Activated CD4-positive, alpha-beta T cell treated with anti-CD3 and anti-CD28 coated beads, Interleukin-2, amount 10 ng/mL, durations not matched to agents 7 days and 5 days (primary cell): Measurements from ENCODE around the gene LPGAT1. TPM values are rescaled to one million over a fixed set of nuclear protein-coding genes. Genes with fewer than 3 reads are reported as not detected.

ENCODE experiments used
- CTCF ChIA-PET: fragments of 350-600 bp; sonication (Branson Sonifier 250); formaldehyde crosslinking; loops from one replicate; lab custom pipeline; 2021; ENCODE audit warnings: antibody characterized with exemption; lab: Charles Lee
- POLR2A ChIA-PET: fragments of 350-600 bp; sonication (Branson Sonifier 250); formaldehyde crosslinking; loops from one replicate; lab custom pipeline; 2021; ENCODE audit warnings: antibody characterized with exemption; lab: Charles Lee
- DNase-seq: peaks from one replicate; pipeline ENCODE4 v3.0.0-alpha.2; 2020
- H3K27ac Mint-ChIP-seq: one replicate; pipeline ENCODE4 v1.8.0; 2021; ENCODE audit warnings: mild to moderate bottlenecking, moderate library complexity, mixed read lengths
- H3K27me3 Mint-ChIP-seq: one replicate; pipeline ENCODE4 v1.8.0; 2021; ENCODE audit warnings: mixed read lengths
- H3K36me3 Mint-ChIP-seq: one replicate; pipeline ENCODE4 v1.8.0; 2021; ENCODE audit warnings: low read depth, mixed read lengths
- H3K4me1 Mint-ChIP-seq: one replicate; pipeline ENCODE4 v1.8.0; 2021; ENCODE audit warnings: mixed read lengths
- H3K4me3 Mint-ChIP-seq: one replicate; pipeline ENCODE4 v1.8.0; 2021; ENCODE audit warnings: mild to moderate bottlenecking, moderate library complexity, mixed read lengths
- H3K9me3 Mint-ChIP-seq: one replicate; pipeline ENCODE4 v1.8.0; 2021; ENCODE audit warnings: mixed read lengths
- total RNA-seq, 2 experiments: library from RNA; stranded (reverse); gene quantifications; one replicate each; pipeline ENCODE4 v1.2.3, GENCODE V29; 2021

LPGAT1 gene
- total RNA-seq, 2 experiments from 2014 or later, result 76.0 to 82.9 TPM

DNA sequence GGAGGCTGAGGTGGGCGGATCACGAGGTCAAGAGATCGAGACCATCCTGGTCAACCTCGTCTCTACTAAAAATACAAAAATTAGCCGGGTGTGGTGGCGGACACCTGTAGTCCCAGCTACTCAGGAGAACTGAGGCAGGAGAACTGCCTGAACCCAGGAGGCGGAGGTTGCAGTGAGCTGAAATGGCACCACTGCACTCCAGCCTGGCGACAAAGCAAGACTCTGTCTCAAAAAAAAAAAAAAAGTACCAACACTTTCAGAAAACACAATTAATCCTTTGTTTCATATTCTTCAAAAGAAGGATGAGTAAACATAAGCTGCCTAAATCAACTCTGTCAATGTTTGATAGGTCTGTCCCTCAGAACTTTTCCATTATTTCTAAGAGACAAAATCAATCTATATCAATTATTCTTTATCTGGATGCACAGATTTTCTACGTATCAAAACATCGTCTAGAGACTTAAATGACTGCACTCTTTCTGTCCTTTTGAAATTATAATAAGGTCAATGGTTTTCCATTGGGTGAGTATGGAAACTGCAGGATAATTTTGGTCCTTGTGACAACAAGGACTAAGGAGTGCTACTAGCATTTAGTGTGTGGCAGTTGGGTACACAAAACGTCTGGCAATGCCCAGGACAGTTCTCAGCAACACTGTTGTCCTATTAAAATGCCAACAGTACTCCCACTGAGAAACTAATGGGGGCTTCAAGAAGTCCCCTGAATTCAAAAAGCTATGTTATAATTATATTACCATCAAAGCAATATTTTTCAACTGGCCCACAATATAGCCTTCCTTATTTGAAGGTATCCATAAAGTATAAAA lies 40.7 kb downstream of the LPGAT1 start:
- ChIA-PET CTCF (interaction anchor here (0.6 to 1.8 kb wide), 3 partner anchors 8 to 668 kb away, joined by 4 to 6 read pairs (median 5); no protein-coding TSS in a partner anchor), POLR2A (no interaction called here)
- Mint-ChIP-seq H3K4me3 (no peak overlapping the region), H3K4me1 (peaks cover 2% of the 10 kb centered on the region), H3K27me3 (no peaks in the 10 kb centered on the region), H3K27ac (no peak overlapping the region), H3K36me3 (peaks cover 23% of the 10 kb centered on the region), H3K9me3 (no peaks in the 10 kb centered on the region)
- no peak for DNase-seq

DNA sequence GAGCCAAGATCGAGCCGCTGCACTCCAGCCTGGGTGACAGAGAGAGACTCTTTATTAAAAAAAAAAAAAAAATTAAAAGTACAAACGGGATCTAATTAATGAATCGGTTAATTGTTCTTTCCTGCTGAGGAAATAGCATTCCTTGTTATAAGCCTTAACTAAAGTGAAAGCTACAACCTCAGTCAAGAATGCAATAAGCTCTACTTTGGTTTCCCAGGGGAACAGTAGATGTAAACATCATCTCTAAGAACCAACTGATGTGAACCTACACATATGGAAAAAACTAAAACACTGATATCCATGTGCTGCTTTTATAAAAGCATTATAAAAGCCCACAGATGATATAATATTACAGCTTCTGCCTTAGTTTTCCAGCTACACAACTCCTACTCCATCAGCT lies 41.9 kb downstream of the LPGAT1 start:
- Mint-ChIP-seq H3K36me3 (peaks cover 28% of the 10 kb centered on the region), H3K27me3 (no peaks in the 10 kb centered on the region), H3K4me1 (peaks cover 6% of the 10 kb centered on the region), H3K9me3 (no peaks in the 10 kb centered on the region), H3K27ac (no peak overlapping the region), H3K4me3 (no peak overlapping the region)
- ChIA-PET CTCF (interaction anchor here (0.7 to 1.8 kb wide), 3 partner anchors 9 to 12 kb away, joined by 3 to 6 read pairs (median 5); no protein-coding TSS in a partner anchor), POLR2A (no interaction called here)
- no peak for DNase-seq

DNA sequence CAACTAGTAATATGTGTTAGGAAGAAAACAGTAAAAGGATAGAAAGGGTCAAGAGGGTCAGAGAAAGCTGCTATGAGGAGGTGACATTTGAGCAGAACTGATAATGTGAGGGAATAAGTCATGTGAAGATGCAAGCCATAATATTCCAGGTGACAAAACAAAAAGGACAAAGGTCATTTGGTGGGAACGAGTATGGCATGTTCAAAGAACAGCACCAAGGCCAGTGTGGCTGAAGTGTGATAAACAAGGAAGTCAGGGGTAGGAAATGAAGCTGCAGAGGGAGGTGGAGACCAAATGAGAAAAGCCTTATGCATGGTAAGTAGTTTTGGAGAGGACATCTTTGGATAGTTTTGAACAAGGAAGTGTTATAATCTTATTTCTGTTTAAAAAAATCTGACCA lies 46.7 kb downstream of the LPGAT1 start:
- no peak for DNase-seq
- H3K27ac Mint-ChIP-seq, result no peak overlapping the region
- no peak overlapping the region for H3K4me3 Mint-ChIP-seq
- CTCF ChIA-PET, result no interaction called here
- H3K36me3 Mint-ChIP-seq, result peaks cover 18% of the 10 kb centered on the region
- H3K4me1 Mint-ChIP-seq, result peaks cover 6% of the 10 kb centered on the region
- POLR2A ChIA-PET, result interaction anchor here (0.6 kb wide), 1 partner anchor 20 kb away, joined by 9 read pairs; no protein-coding TSS in a partner anchor
- H3K27me3 Mint-ChIP-seq, result no peaks in the 10 kb centered on the region
- H3K9me3 Mint-ChIP-seq, result no peaks in the 10 kb centered on the region

DNA sequence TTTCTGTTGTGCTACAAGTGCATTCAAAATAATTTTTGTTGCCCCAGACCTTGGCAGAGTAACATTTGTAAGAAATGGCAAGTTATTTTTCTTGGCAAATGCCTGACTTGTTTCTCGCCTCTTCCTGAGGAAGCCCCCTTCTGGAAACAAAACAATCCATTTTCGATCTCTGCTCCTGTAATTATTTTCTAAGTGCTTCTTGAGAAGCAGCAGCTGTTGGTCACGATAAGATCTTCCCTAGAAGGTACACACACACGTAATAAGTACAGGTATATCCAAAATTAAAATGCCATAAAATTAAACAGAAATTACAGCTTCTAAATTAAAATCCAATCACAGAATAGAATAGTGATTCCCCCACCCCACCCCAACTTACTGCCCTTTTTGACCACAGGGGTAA lies 47.3 kb downstream of the LPGAT1 start:
- H3K9me3 Mint-ChIP-seq, result no peaks in the 10 kb centered on the region
- ChIA-PET POLR2A (no interaction called here), CTCF (no interaction called here)
- no peak overlapping the region for H3K4me3 Mint-ChIP-seq
- DNase-seq, result no peak
- no peak overlapping the region for H3K27ac Mint-ChIP-seq
- peaks cover 23% of the 10 kb centered on the region for H3K36me3 Mint-ChIP-seq
- H3K27me3 Mint-ChIP-seq, result no peaks in the 10 kb centered on the region
- H3K4me1 Mint-ChIP-seq, result peaks cover 6% of the 10 kb centered on the region

DNA sequence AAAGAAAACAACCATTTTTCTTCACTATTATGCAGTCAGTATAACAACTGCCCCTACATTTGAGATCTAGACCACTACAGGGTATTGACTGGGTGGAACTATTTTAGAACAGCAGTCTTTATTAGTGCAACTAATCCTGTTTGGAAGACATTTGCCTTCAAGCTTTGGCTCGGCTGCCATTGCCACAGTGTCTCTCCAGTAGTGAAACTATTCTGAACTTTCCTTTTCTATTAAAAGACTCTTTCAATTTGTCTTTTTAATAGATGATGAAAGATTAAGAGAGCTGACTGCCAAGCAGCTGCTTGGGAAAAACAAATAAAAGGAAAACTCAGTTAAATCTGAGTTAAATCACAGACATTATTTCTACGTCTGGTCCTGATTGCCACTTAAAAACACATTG lies 49.3 kb downstream of the LPGAT1 start:
- Mint-ChIP-seq H3K9me3 (no peaks in the 10 kb centered on the region), H3K27ac (no peak overlapping the region), H3K36me3 (peaks cover 28% of the 10 kb centered on the region), H3K4me3 (no peak overlapping the region), H3K4me1 (peaks cover 6% of the 10 kb centered on the region), H3K27me3 (no peaks in the 10 kb centered on the region)
- no peak for DNase-seq
- POLR2A ChIA-PET, result no interaction called here
- CTCF ChIA-PET, result no interaction called here

DNA sequence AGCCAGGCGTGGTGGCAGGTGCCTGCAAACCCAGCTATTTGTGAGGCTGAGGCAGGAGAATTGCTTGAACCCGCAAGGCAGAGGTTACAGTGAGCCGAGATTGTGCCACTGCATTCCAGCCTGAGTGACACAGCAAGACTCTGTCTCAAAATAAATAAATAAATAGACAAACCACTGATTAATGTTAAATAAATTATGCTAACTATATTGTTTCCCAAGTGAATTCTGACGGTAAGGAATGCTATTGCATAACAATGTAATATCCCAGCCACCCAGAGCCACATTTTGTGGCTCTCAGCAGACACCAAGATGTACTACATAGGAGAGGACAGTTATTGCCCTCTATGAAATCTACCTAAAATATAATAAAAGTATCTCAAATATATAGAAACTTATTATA lies 55.4 kb downstream of the LPGAT1 start:
- H3K27ac Mint-ChIP-seq, result no peak overlapping the region
- no peak overlapping the region for H3K4me3 Mint-ChIP-seq
- CTCF ChIA-PET, result no interaction called here
- DNase-seq, result no peak
- peaks cover 22% of the 10 kb centered on the region for H3K36me3 Mint-ChIP-seq
- H3K27me3 Mint-ChIP-seq, result no peaks in the 10 kb centered on the region
- H3K4me1 Mint-ChIP-seq, result no peaks in the 10 kb centered on the region
- POLR2A ChIA-PET, result no interaction called here
- no peaks in the 10 kb centered on the region for H3K9me3 Mint-ChIP-seq

DNA sequence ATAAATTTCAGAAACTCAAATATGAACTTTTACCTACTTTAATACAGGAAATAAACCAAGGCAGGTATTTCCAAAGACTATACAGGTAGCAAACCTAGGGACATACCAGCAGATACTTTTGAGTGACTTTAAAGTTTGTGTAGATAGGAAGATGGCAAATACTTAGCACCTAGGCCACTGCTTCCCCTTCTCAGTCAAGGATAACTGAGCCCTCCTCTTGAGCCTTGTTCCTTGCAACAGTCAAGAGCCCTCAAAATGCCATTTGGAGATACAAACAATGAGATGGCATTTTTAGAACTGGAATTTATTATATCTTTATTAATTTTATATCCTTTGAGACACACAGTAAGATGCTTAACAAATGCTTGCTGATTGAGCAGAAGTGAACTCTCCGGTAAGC lies 65.9 kb downstream of the LPGAT1 start:
- Mint-ChIP-seq H3K4me3 (no peak overlapping the region), H3K36me3 (peaks cover 36% of the 10 kb centered on the region), H3K27ac (no peak overlapping the region), H3K27me3 (no peaks in the 10 kb centered on the region), H3K9me3 (no peaks in the 10 kb centered on the region), H3K4me1 (no peaks in the 10 kb centered on the region)
- ChIA-PET POLR2A (no interaction called here), CTCF (no interaction called here)
- DNase-seq, result no peak

DNA sequence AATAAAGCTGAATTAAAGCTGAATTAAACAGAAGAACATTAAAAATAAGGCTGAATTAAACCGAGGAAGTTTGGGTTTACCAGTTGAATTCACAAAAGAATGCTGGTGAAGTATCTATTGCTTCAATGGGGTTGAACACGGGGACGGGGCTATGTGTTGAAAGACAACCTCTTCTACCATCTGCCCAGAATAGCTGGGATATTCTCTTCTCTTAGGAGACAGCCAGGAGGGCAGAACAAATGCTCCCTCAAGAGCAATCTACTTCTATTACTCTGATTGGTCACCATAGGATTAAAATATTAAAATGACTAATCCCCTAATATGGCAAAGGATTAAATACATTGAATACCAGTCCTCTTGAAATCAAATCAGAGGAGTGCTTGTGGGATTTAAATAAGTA lies 68.4 kb downstream of the LPGAT1 start:
- ChIA-PET POLR2A (no interaction called here), CTCF (interaction anchor here (0.5 to 1.1 kb wide), 3 partner anchors 17 to 498 kb away, joined by 3 read pairs; no protein-coding TSS in a partner anchor)
- H3K4me1 Mint-ChIP-seq, result no peaks in the 10 kb centered on the region
- no peak overlapping the region for H3K4me3 Mint-ChIP-seq
- peaks cover 39% of the 10 kb centered on the region for H3K36me3 Mint-ChIP-seq
- DNase-seq, result no peak
- H3K27me3 Mint-ChIP-seq, result no peaks in the 10 kb centered on the region
- no peak overlapping the region for H3K27ac Mint-ChIP-seq
- peaks cover 8% of the 10 kb centered on the region for H3K9me3 Mint-ChIP-seq

DNA sequence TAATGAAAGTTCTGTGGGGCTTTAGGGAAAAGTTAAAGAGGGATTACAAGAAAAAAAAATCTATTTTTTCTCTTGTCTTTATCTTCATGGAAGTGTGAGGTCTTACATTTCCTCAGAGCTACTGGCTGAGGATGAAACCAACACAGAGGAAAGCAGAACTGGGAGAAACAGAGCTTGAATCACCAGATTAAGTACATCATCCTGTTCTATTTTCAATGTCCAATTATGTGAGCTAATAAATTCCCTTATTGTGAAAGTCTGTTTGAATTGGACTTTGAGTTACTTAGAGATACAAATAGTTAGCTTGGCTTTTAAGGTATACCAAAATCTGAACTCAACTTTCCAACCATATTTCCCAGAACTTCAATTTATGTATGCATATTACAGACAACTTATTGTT lies 69.2 kb downstream of the LPGAT1 start:
- Mint-ChIP-seq H3K36me3 (peaks cover 35% of the 10 kb centered on the region), H3K9me3 (peaks cover 8% of the 10 kb centered on the region), H3K27me3 (no peaks in the 10 kb centered on the region), H3K4me1 (no peaks in the 10 kb centered on the region), H3K27ac (no peak overlapping the region), H3K4me3 (no peak overlapping the region)
- DNase-seq, result no peak
- CTCF ChIA-PET, result interaction anchor here (0.9 kb wide), 1 partner anchor 18 kb away, joined by 3 read pairs; no protein-coding TSS in a partner anchor
- POLR2A ChIA-PET, result no interaction called here

DNA sequence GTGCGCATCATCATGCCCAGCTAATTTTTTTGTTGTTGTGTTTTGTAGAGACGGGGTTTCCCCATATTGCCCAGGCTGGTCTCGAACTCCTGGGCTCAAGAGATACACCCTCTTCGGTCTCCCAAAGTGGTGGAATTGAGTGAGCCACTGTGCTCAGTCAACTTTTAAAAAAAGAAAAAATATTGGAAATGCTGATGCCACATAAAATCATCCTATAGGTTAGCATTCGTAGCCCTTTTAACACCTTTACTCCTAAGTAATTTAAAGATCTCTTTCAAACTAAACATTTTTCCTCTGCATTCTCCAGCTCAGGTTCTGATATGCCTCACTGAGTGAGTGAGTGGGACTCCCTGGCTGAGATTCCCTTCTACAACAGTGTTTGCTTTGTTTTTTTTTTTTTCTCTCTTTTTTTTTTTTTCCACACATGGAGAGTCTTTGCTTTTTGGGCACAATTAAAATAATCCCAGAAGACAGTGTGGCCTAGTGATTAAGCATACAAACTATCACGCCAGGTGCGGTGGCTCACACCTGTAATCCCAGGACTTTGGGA lies 74.0 kb downstream of the LPGAT1 start:
- H3K9me3 Mint-ChIP-seq, result peaks cover 8% of the 10 kb centered on the region
- H3K27me3 Mint-ChIP-seq, result no peaks in the 10 kb centered on the region
- no peak for DNase-seq
- ChIA-PET POLR2A (interaction anchor here (0.6 kb wide), 1 partner anchor 39 kb away, joined by 3 read pairs; no protein-coding TSS in a partner anchor), CTCF (interaction anchor here (0.6 to 1.4 kb wide), 4 partner anchors 11 to 288 kb away, joined by 3 to 4 read pairs (median 4); no protein-coding TSS in a partner anchor)
- H3K36me3 Mint-ChIP-seq, result peaks cover 23% of the 10 kb centered on the region
- H3K4me1 Mint-ChIP-seq, result no peaks in the 10 kb centered on the region
- H3K27ac Mint-ChIP-seq, result no peak overlapping the region
- no peak overlapping the region for H3K4me3 Mint-ChIP-seq

DNA sequence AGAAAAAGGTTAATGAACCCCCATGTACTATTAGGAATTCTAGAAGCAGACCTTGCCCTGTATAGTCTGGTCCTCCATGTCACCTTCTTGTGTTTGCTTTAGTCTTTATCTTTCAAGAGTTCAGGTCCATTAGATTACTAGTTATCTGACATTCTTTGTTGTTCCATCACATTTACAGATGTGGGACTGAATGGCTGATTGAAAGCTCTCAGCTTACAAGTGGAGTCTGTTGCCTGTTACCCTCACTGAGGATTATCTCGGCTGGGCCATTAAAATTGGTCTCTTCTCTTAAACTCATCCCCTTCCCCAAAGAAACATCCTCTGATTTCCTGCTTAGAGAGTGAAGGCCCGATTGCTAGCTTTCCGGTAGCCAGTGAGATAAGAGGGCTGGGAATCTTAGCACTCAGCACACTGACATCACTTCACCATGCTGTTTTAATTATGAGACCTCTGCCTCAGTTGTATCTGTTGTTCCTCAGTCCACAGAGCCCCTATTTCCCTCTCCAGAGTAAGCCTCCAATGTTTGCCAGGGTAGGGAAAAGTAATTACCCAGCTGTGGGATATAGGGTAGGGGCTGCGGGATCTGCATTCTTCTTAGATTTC lies 76.8 kb downstream of the LPGAT1 start:
- H3K9me3 Mint-ChIP-seq, result peaks cover 8% of the 10 kb centered on the region
- H3K4me1 Mint-ChIP-seq, result no peaks in the 10 kb centered on the region
- no peaks in the 10 kb centered on the region for H3K27me3 Mint-ChIP-seq
- peaks cover 31% of the 10 kb centered on the region for H3K36me3 Mint-ChIP-seq
- CTCF ChIA-PET, result no interaction called here
- no peak overlapping the region for H3K4me3 Mint-ChIP-seq
- POLR2A ChIA-PET, result no interaction called here
- H3K27ac Mint-ChIP-seq, result no peak overlapping the region
- no peak for DNase-seq

DNA sequence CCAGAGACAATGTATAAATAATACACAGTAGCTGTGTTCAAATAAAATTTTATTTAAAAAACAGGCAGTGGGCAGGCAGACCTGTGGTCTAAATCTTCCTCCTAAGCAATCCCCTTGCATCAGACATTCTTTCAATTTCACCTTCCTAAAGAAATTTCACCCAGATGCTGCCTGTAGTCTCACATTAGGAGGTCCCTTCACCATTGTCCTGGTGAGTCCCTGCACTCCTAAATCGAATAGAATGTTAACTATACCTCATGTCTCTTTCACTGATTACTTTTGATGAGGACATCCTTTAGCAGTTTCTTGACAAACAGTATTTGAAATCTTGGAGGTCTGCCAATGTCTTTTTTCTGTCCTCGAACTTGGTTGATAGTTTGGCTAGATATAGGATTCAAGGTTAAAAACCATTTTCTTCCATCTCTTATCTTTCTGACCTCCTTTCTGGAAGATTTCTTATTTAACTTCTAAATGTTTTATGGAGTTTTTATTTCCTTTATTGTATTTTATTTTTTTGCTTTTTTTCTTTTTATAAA lies 77.5 kb downstream of the LPGAT1 start:
- Mint-ChIP-seq H3K27ac (no peak overlapping the region), H3K4me3 (no peak overlapping the region), H3K27me3 (no peaks in the 10 kb centered on the region), H3K36me3 (peaks cover 30% of the 10 kb centered on the region), H3K9me3 (peaks cover 5% of the 10 kb centered on the region), H3K4me1 (no peaks in the 10 kb centered on the region)
- no peak for DNase-seq
- ChIA-PET CTCF (no interaction called here), POLR2A (no interaction called here)

DNA sequence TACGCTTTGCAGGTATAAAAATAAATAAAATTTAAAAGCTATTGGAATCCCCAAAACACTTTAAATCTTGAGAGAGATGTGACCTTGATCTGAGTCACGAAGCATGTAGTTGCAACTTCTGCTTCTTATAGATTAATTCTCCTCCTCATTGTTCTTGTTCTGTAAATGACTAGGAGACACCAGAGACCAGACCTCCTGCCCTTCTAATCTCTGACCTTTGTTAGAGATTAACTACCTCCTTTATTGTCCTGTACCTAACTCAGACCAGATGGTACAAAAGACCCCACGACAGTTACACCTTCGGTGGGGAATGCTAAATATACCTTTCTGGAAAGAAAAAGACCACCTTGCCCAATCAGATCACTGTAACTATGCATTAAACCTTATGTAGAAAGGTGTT lies 78.2 kb downstream of the LPGAT1 start:
- no peak for DNase-seq
- POLR2A ChIA-PET, result no interaction called here
- peaks cover 30% of the 10 kb centered on the region for H3K36me3 Mint-ChIP-seq

More for the DNA sequence above, 78.2 kb downstream of the LPGAT1 start:
- Mint-ChIP-seq H3K9me3 (no peaks in the 10 kb centered on the region), H3K4me1 (no peaks in the 10 kb centered on the region), H3K4me3 (no peak overlapping the region), H3K27me3 (no peaks in the 10 kb centered on the region), H3K27ac (no peak overlapping the region)
- CTCF ChIA-PET, result no interaction called here
